Left lung (tissue), 10 donors: ENCODE measurements around the gene VMAC. TPM values are rescaled to one million over a fixed set of nuclear protein-coding genes. Genes with fewer than 3 reads are reported as not detected.

Experiments
- ATAC-seq: fragments of 200-7000 bp; cut with Tn5 transposase; one replicate; pipeline ENCODE4 v1.9.1; 2020; ENCODE audit warnings: moderate library complexity
- DNase-seq, 4 donors: peaks; one replicate each; pipeline ENCODE4 v3.0.0-alpha.2; 2013 to 2020
- H3K27ac ChIP-seq, 2 donors: fragments of 200-600 bp; sonication (generic) in 1 of 2; one replicate each; pipeline versions ENCODE4 v1.5.0 to v1.8.0; 2020 to 2021
- H3K27me3 ChIP-seq, 2 donors: fragments of 200-600 bp; sonication (generic) in 1 of 2; one replicate each; pipeline versions ENCODE4 v1.5.0 to v1.8.0; 2020 to 2021
- H3K36me3 ChIP-seq, 2 donors: fragments of 200-600 bp; sonication (generic) in 1 of 2; one replicate each; pipeline versions ENCODE4 v1.5.0 to v1.8.0; 2020 to 2021
- H3K4me1 ChIP-seq, 2 donors: fragments of 200-600 bp; one replicate each; pipeline ENCODE4 v1.8.0; 2021
- H3K4me3 ChIP-seq, 2 donors: fragments of 200-600 bp; sonication (generic) in 1 of 2; one replicate each; pipeline versions ENCODE4 v1.5.0 to v1.8.0; 2020 to 2021; ENCODE audit warnings: mild to moderate bottlenecking in 1 of 2
- H3K9me3 ChIP-seq, 2 donors: fragments of 200-600 bp; sonication (generic) in 1 of 2; one replicate each; pipeline versions ENCODE4 v1.5.0 to v1.8.0; 2020 to 2021
- intact Hi-C, 2 donors: fragments of 100-400 bp; cut with DNase I; formaldehyde crosslinking; loops; one replicate each; pipeline versions ENCODE4 v1.11.2 to v1.14.2; 2022
- polyA plus RNA-seq, 6 donors: library from polyadenylated mRNA; unstranded; fragments of 120-200 nt; gene quantifications; one replicate each; pipeline ENCODE4 v1.2.1, GENCODE V29; 2013; ENCODE audit not compliant: insufficient read length in 6 of 6
- total RNA-seq, 2 donors: library from RNA; stranded (reverse); fragmentation: NEBNext Ultra II Directional; extraction: Animal tissue kit (Norgen Biotek cat#: 25700); gene quantifications; one replicate each; pipeline ENCODE4 v1.2.1, GENCODE V29; 2021
- TF ChIP-seq, protein P1 (sequence below), 2 donors: fragments of 200-600 bp; sonication (generic) in 1 of 2; IDR thresholded peaks; one replicate each; pipeline versions ENCODE4 v1.5.0 to v1.8.0; 2021; ENCODE audit warnings: antibody characterized with exemption in 2 of 2
- donor health status: DM: no; HTN: yes; CAD: no.
- donor health status: DM: no; HTN: no; CAD: no.

VMAC gene
- total and polyA plus RNA-seq, 8 donors = 5.0 to 10.4 (median 8.5) TPM

DNA sequence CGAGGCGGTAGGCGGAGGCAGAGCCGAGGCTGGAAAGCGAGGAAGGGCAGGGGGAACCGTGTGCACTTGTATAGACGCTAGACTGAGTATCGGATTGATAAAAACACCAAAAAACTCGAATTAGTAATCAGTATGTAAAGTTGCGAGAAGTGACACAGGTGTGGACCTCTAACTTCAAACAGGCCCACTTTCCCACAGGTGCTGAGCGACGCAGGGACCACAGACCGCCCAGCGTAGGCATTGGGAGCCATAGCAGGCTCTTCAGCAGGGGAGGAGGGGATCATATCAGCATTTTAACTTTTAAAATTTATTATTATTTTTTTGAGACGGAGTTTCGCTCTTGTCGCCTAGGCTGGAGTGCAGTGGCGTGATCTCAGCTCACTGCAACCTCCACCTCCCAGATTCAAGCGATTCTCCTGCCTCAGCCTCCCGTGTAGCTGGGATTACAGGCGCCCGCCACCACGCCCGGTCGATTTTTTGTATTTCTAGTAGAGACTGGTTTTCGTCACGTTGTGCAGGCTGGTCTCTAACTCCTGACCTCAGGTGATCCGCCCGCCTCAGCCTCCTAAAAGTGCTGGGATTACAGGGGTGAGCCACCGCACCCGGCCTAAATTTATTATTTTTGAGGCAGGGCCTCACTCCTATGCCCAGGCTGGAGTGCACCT is 574 bp downstream of the VMAC start:
- intact Hi-C loops = no loop called here
- DNase-seq = no peak
- peak overlapping the region; percentile 31 to 92 for H3K27ac ChIP-seq

DNA sequence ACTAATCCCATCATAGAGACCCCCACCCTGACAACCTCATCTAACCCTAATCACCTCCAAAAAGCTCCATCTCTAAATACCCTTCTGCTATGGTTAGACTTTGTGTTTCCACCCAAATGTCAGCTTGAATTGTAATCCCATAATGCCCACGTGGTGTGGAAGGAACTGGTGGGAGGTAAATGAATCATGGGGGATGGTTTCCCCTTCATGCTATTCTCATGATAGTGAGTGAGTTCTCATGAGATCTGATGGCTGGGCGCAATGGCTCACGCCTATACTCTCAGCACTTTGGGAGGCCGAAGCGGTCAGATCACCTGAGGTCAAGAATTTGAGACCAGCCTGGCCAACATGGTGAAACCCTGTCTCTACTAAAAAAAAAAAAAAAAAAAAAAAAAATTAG is 2.6 kb downstream of the VMAC start:
- intact Hi-C loops = no loop called here
- DNase-seq (no peak), ATAC-seq (no peak)
- H3K36me3 ChIP-seq = peaks cover 0 to 25% of the 10 kb centered on the region in 2 donors
- no peak overlapping the region for H3K4me3 ChIP-seq
- no peak overlapping the region for H3K27ac ChIP-seq
- no peaks in the 10 kb centered on the region for H3K27me3 ChIP-seq
- no peaks in the 10 kb centered on the region for H3K9me3 ChIP-seq
- TF ChIP-seq, protein P1, sequence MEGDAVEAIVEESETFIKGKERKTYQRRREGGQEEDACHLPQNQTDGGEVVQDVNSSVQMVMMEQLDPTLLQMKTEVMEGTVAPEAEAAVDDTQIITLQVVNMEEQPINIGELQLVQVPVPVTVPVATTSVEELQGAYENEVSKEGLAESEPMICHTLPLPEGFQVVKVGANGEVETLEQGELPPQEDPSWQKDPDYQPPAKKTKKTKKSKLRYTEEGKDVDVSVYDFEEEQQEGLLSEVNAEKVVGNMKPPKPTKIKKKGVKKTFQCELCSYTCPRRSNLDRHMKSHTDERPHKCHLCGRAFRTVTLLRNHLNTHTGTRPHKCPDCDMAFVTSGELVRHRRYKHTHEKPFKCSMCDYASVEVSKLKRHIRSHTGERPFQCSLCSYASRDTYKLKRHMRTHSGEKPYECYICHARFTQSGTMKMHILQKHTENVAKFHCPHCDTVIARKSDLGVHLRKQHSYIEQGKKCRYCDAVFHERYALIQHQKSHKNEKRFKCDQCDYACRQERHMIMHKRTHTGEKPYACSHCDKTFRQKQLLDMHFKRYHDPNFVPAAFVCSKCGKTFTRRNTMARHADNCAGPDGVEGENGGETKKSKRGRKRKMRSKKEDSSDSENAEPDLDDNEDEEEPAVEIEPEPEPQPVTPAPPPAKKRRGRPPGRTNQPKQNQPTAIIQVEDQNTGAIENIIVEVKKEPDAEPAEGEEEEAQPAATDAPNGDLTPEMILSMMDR (IDR thresholded peaks at IDR 0.05) = no peak
- H3K4me1 ChIP-seq = peaks cover 15 to 24% of the 10 kb centered on the region in 2 donors

More for the DNA sequence above, 574 bp downstream of the VMAC start:
- no peaks in the 10 kb centered on the region for H3K9me3 ChIP-seq
- H3K4me1 ChIP-seq = peaks cover 15 to 36% of the 10 kb centered on the region in 2 donors
- H3K36me3 ChIP-seq = peaks cover 0 to 25% of the 10 kb centered on the region in 2 donors
- TF ChIP-seq, protein P1 (IDR thresholded peaks at IDR 0.05) = no peak
- no peak for ATAC-seq
- H3K4me3 ChIP-seq = peak overlapping the region; percentile 80 to 98
- no peaks in the 10 kb centered on the region for H3K27me3 ChIP-seq

DNA sequence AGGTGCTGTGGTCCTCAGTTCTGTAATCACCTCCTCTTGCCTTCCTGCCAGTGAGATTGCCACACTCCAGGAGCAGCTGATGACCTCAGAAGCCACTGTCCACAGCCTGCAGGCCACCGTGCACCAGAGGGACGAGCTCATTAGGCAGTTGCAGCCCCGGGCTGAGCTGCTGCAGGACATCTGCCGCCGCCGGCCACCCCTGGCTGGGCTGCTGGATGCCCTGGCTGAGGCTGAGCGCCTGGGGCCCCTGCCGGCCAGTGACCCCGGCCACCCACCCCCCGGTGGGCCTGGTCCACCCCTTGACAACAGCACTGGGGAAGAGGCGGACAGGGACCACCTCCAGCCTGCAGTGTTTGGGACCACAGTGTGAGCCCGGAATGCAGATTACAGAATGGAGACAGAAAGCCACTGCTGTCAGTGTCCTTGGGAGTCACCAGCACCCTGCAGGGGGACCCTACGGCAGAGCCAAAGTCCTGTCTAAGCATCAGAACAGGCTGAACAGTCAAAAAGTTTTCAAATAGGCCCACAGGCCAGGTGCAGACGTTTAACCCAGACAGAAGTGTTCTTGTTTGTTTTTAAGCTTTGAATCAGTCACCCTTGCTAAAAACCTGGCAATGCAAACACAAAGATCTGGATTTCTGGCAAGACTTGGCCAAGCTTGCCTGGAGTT is 4.2 kb downstream of the VMAC start:
- Histone ChIP-seq H3K4me1 (peaks cover 7 to 14% of the 10 kb centered on the region in 2 donors), H3K27me3 (no peaks in the 10 kb centered on the region), H3K9me3 (no peaks in the 10 kb centered on the region), H3K4me3 (no peak overlapping the region), H3K27ac (no peak overlapping the region), H3K36me3 (peaks cover 0 to 25% of the 10 kb centered on the region in 2 donors)
- intact Hi-C loops = no loop called here
- ATAC-seq (no peak), DNase-seq (no peak)
- TF ChIP-seq, protein P1 (IDR thresholded peaks at IDR 0.05) = no peak

DNA sequence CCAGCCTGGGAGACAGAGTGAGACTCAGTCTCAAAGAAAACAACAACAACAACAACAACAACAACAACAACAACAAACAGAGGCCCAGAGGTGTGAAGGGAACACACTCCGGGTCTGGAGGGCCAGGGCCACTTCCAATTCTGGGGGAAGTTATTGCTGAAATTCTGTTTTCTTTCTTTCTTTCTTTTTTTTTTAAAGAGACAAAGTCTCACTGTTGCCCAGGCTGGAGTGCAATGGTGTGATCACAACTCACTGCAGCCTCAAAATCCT is 5.9 kb downstream of the VMAC start:
- H3K4me3 ChIP-seq = no peak overlapping the region
- TF ChIP-seq, protein P1 (IDR thresholded peaks at IDR 0.05) = no peak
- intact Hi-C loops = no loop called here

DNA sequence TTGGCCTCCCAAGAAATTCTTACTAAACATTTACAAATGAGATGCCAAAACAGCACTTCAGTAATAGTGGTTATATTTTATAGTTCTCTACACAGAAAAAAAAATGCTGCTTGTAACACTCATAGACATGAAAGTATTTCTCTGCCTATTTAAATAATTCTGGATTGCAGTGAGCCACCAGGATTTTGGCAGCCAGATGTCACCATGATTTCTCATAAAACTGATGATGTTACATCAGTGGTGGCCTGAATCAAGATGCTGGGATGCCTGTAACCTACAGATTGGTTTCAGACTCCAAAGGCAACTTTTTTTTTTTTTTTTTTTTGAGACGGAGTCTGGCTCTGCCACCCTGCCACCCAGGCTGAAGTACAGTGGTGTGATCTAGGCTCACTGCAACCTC is 6.7 kb downstream of the VMAC start:
- TF ChIP-seq, protein P1 (IDR thresholded peaks at IDR 0.05) = no peak
- ATAC-seq (no peak), DNase-seq (no peak)
- Histone ChIP-seq H3K4me3 (no peak overlapping the region), H3K9me3 (no peaks in the 10 kb centered on the region), H3K4me1 (peaks cover 0 to 7% of the 10 kb centered on the region in 2 donors), H3K27ac (no peak overlapping the region), H3K36me3 (peaks cover 0 to 48% of the 10 kb centered on the region in 2 donors), H3K27me3 (no peaks in the 10 kb centered on the region)
- intact Hi-C loops = no loop called here

More for the DNA sequence above, 5.9 kb downstream of the VMAC start:
- ATAC-seq (no peak), DNase-seq (no peak)
- Histone ChIP-seq H3K4me1 (peaks cover 6 to 9% of the 10 kb centered on the region in 2 donors), H3K36me3 (peaks cover 0 to 41% of the 10 kb centered on the region in 2 donors), H3K27me3 (no peaks in the 10 kb centered on the region), H3K27ac (no peak overlapping the region), H3K9me3 (no peaks in the 10 kb centered on the region)
